IMR-90 (cell line): Measurements from ENCODE around the gene TRAPPC10. TPM values are rescaled to one million over a fixed set of nuclear protein-coding genes. Genes with fewer than 3 reads are reported as not detected.

ENCODE experiments used
- ATAC-seq: fragments of 200-7000 bp; cut with Tn5 transposase; 2 replicates; pipeline ENCODE4 v1.9.1; 2020; ENCODE audit warnings: low read depth, mild to moderate bottlenecking, moderate library complexity
- BruUV-seq: library from RNA; stranded (reverse); fragments of 400-500 nt; replicated peaks from 2 replicates; lab custom pipeline; 2021; lab: Mats Ljungman, UMichigan
- CTCF ChIA-PET: fragments of 300-600 bp; formaldehyde crosslinking; extraction: SDS; loops from one replicate; lab custom pipeline; 2021; ENCODE audit warnings: antibody characterized with exemption; lab: Yijun Ruan, JAX
- POLR2A ChIA-PET: fragments of 300-600 bp; sonication (Branson Sonifier 250); formaldehyde crosslinking; loops from one replicate; lab custom pipeline; 2022; ENCODE audit warnings: antibody characterized with exemption; ENCODE audit not compliant: unreplicated experiment; lab: Charles Lee
- DNase-seq: peaks from one replicate; pipeline ENCODE4 v3.0.0; 2013
- H2AFZ ChIP-seq: replicated peaks from 2 replicates; pipeline ENCODE3; 2013; ENCODE audit warnings: low read length, mild to moderate bottlenecking; ENCODE audit not compliant: poor library complexity
- H2AK5ac ChIP-seq: 2 replicates; pipeline ENCODE4 v1.6.1; 2013; ENCODE audit warnings: low read depth, low read length, inconsistent platforms
- H2AK9ac ChIP-seq: replicated peaks from 2 replicates; pipeline ENCODE3; 2013; ENCODE audit warnings: mild to moderate bottlenecking, low read depth, low read length, moderate library complexity; ENCODE audit not compliant: poor library complexity
- H2BK120ac ChIP-seq: 2 replicates; pipeline ENCODE4 v1.6.1; 2013; ENCODE audit warnings: low read depth, low read length, inconsistent platforms
- H2BK15ac ChIP-seq: 3 replicates; pipeline ENCODE4 v1.6.1; 2013; ENCODE audit warnings: low read depth, low read length, inconsistent platforms
- H2BK20ac ChIP-seq: 2 replicates; pipeline ENCODE4 v1.6.1; 2013; ENCODE audit warnings: low read depth, mild to moderate bottlenecking, inconsistent platforms, low read length, moderate library complexity
- H2BK5ac ChIP-seq: 2 replicates; pipeline ENCODE4 v1.6.1; 2013; ENCODE audit warnings: mild to moderate bottlenecking, low read depth, low read length, inconsistent platforms; ENCODE audit not compliant: poor library complexity, severe bottlenecking
- H3K14ac ChIP-seq: replicated peaks from 2 replicates; pipeline ENCODE4 v1.6.1; 2013; ENCODE audit warnings: low read depth, low read length, inconsistent platforms
- H3K18ac ChIP-seq: 2 replicates; pipeline ENCODE4 v1.6.1; 2013; ENCODE audit warnings: low read depth, low read length, control low read depth
- H3K23ac ChIP-seq: 2 replicates; pipeline ENCODE4 v1.6.1; 2013; ENCODE audit warnings: low read depth, low read length, inconsistent platforms
- H3K27ac ChIP-seq: 2 replicates; pipeline ENCODE4 v1.5.1; 2013; ENCODE audit warnings: mild to moderate bottlenecking, control low read depth, low read length; ENCODE audit not compliant: insufficient read depth
- H3K27me3 ChIP-seq: 2 replicates; pipeline ENCODE4 v1.6.1; 2013; ENCODE audit warnings: low read length; ENCODE audit not compliant: control insufficient read depth, insufficient read depth
- H3K36me3 ChIP-seq: 2 replicates; pipeline ENCODE4 v1.6.1; 2013; ENCODE audit warnings: low read length, mixed read lengths; ENCODE audit not compliant: control insufficient read depth, insufficient read depth
- H3K4ac ChIP-seq: 2 replicates; pipeline ENCODE4 v1.6.1; 2013; ENCODE audit warnings: low read depth, low read length, inconsistent platforms
- H3K4me1 ChIP-seq: 2 replicates; pipeline ENCODE4 v1.6.1; 2013; ENCODE audit warnings: low read length, mixed read lengths; ENCODE audit not compliant: control insufficient read depth, insufficient read depth
- H3K4me2 ChIP-seq: 2 replicates; pipeline ENCODE4 v1.6.1; 2013; ENCODE audit warnings: low read depth, mild to moderate bottlenecking, control low read depth, low read length, moderate library complexity
- H3K4me3 ChIP-seq: 2 replicates; pipeline ENCODE4 v1.5.1; 2013; ENCODE audit warnings: low read depth, mild to moderate bottlenecking, control low read depth, low read length, moderate library complexity; ENCODE audit not compliant: insufficient read depth
- H3K56ac ChIP-seq: 2 replicates; pipeline ENCODE4 v1.6.1; 2013; ENCODE audit warnings: low read length, inconsistent platforms; ENCODE audit not compliant: insufficient read depth; ENCODE audit errors: extremely low read depth
- H3K79me1 ChIP-seq, 2 experiments: 2 replicates each; pipeline ENCODE4 v1.6.1; 2013; ENCODE audit warnings: low read length in 2 of 2, inconsistent platforms in 1 of 2, low read depth in 1 of 2
- H3K9ac ChIP-seq: 2 replicates; pipeline ENCODE4 v1.6.1; 2013; ENCODE audit warnings: low read depth, low read length, control low read depth
- H3K9me1 ChIP-seq: 2 replicates; pipeline ENCODE4 v1.6.1; 2013; ENCODE audit warnings: low read length, inconsistent platforms; ENCODE audit not compliant: insufficient read depth
- H3K9me3 ChIP-seq: 2 replicates; pipeline ENCODE4 v1.6.1; 2013; ENCODE audit warnings: low read length; ENCODE audit not compliant: control insufficient read depth, insufficient read depth
- H4K20me1 ChIP-seq: 2 replicates; pipeline ENCODE4 v1.6.1; 2013; ENCODE audit warnings: low read length, inconsistent platforms; ENCODE audit not compliant: insufficient read depth
- H4K5ac ChIP-seq: 2 replicates; pipeline ENCODE4 v1.6.1; 2013; ENCODE audit warnings: mild to moderate bottlenecking, low read depth, low read length, control low read depth
- H4K8ac ChIP-seq, 2 experiments: 2 replicates each; pipeline ENCODE4 v1.6.1; 2013; ENCODE audit warnings: low read depth in 2 of 2, low read length in 2 of 2, control low read depth in 1 of 2, inconsistent platforms in 1 of 2
- H4K91ac ChIP-seq: 2 replicates; pipeline ENCODE4 v1.6.1; 2013; ENCODE audit warnings: low read depth, low read length, inconsistent platforms; ENCODE audit not compliant: insufficient read depth
- CHD1 ChIP-seq: IDR thresholded peaks from 2 replicates; pipeline ENCODE4 v1.6.1; 2012; ENCODE audit warnings: low read depth, low read length, improper control_type of control experiment
- CTCF ChIP-seq: conservative IDR thresholded peaks from 2 replicates; pipeline ENCODE4 v1.5.1; 2012; ENCODE audit warnings: mild to moderate bottlenecking, low read depth, low read length, improper control_type of control experiment
- ELK1 ChIP-seq: fragments of 150-350 bp; IDR thresholded peaks from 2 replicates; pipeline ENCODE4 v1.6.1; 2016; ENCODE audit warnings: low read depth, mild to moderate bottlenecking, low read length, moderate library complexity, borderline replicate concordance
- FOS ChIP-seq: fragments of 150-350 bp; IDR thresholded peaks from 2 replicates; pipeline ENCODE4 v1.6.1; 2016; ENCODE audit warnings: low read depth, low read length
- MAFK ChIP-seq: IDR thresholded peaks from 2 replicates; pipeline ENCODE4 v1.6.1; 2012; ENCODE audit warnings: low read depth, low read length, improper control_type of control experiment
- MAZ ChIP-seq: IDR thresholded peaks from 2 replicates; pipeline ENCODE4 v1.6.1; 2012; ENCODE audit warnings: low read depth, mild to moderate bottlenecking, low read length, improper control_type of control experiment, moderate library complexity, borderline replicate concordance
- MXI1 ChIP-seq: IDR thresholded peaks from 2 replicates; pipeline ENCODE4 v1.6.1; 2012; ENCODE audit warnings: low read depth, mild to moderate bottlenecking, low read length, moderate library complexity, borderline replicate concordance
- NFE2L2 ChIP-seq: fragments of 150-350 bp; IDR thresholded peaks from 2 replicates; pipeline ENCODE4 v1.6.1; 2016; ENCODE audit warnings: low read depth, mild to moderate bottlenecking, low read length
- POLR2A ChIP-seq: IDR thresholded peaks from 2 replicates; pipeline ENCODE4 v1.6.1; 2012; ENCODE audit warnings: mild to moderate bottlenecking, low read depth, low read length
- RAD21 ChIP-seq: IDR thresholded peaks from 2 replicates; pipeline ENCODE4 v1.6.1; 2012; ENCODE audit warnings: low read length, improper control_type of control experiment
- RCOR1 ChIP-seq: IDR thresholded peaks from 2 replicates; pipeline ENCODE4 v1.6.1; 2012; ENCODE audit warnings: mild to moderate bottlenecking, low read length, improper control_type of control experiment; ENCODE audit not compliant: insufficient replicate concordance
- RFX5 ChIP-seq: IDR thresholded peaks from 2 replicates; pipeline ENCODE4 v1.8.0; 2012; ENCODE audit warnings: low read depth, mild to moderate bottlenecking, low read length, moderate library complexity
- SMC3 ChIP-seq: fragments of 150-350 bp; IDR thresholded peaks from 2 replicates; pipeline ENCODE4 v1.6.1; 2016; ENCODE audit warnings: low read depth, mild to moderate bottlenecking, antibody characterized with exemption, low read length, moderate library complexity
- USF2 ChIP-seq: fragments of 150-350 bp; IDR thresholded peaks from 2 replicates; pipeline ENCODE4 v1.6.1; 2017; ENCODE audit warnings: mild to moderate bottlenecking, antibody characterized with exemption, low read length, low read depth
- WGBS, 2 experiments: methylation state at CpG; one replicate each; pipeline versions ENCODE4 v1.1.5 to v1.1.7; 2013; ENCODE audit warnings: missing lambda C conversion rate in 2 of 2; ENCODE audit not compliant: insufficient read length in 1 of 2; ENCODE audit errors: extremely low coverage in 2 of 2; 5-methylcytosine and 5-hydroxymethylcytosine counted together
- dilution Hi-C: fragments of 300-500 bp; cut with HindIII; formaldehyde crosslinking; loops from one replicate; pipeline ENCODE4 v1.14.3; 2018; ENCODE audit warnings: low sequenced_read_pairs; ENCODE audit not compliant: unreplicated experiment
- in situ Hi-C: fragments of 300-500 bp; cut with MboI; formaldehyde crosslinking; loops from 3 replicates; pipeline ENCODE4 v1.14.3; 2019; ENCODE audit warnings: low sequenced_read_pairs, inconsistent platforms, mixed read lengths
- intact Hi-C: fragments of 100-400 bp; cut with micrococcal nuclease; formaldehyde crosslinking; loops from 2 replicates; pipeline ENCODE4 v1.10.0; 2022
- polyA plus RNA-seq, 3 experiments: library from polyadenylated mRNA; depleted of rRNA; stranded (reverse); fragments of >200 nt; gene quantifications; 2 replicates each; pipeline ENCODE4 v1.2.3, GENCODE V29; 2012; ENCODE audit warnings: low replicate concordance in 1 of 3
- total RNA-seq: library from RNA; depleted of rRNA; stranded (reverse); fragments of >200 nt; gene quantifications from 2 replicates; pipeline ENCODE4 v1.2.3, GENCODE V29; 2012

TRAPPC10 gene
- total and polyA plus RNA-seq, 2 of the 4 experiments (the other 2 are of a cell fraction), result 17.8 to 18.1 TPM

- Histone ChIP-seq H3K27ac (no peak overlapping the region), H3K18ac (no peak overlapping the region), H4K8ac (no peak overlapping the region), H3K4me3 (no peak overlapping the region), H3K4ac (no peak overlapping the region), H3K4me1 (no peaks in the 10 kb centered on the region), H3K9ac (no peak overlapping the region), H3K79me1 (peaks cover 11 to 30% of the 10 kb centered on the region in 2 experiments; a peak in 3 of 4 replicates), H3K56ac (no peak overlapping the region), H2BK15ac (no peak overlapping the region), H2AFZ (no peak overlapping the region), H2BK5ac (no peak overlapping the region), H4K91ac (no peak overlapping the region), H3K27me3 (no peaks in the 10 kb centered on the region), H3K9me3 (no peaks in the 10 kb centered on the region), H3K9me1 (peaks cover 11% of the 10 kb centered on the region; the same call in 1 of the 2 replicates), H4K20me1 (peaks cover 4% of the 10 kb centered on the region; the same call in 1 of the 2 replicates), H3K36me3 (peaks cover 64% of the 10 kb centered on the region), H4K5ac (no peak overlapping the region), H2BK120ac (no peak overlapping the region), H2BK20ac (no peak overlapping the region), H3K4me2 (no peak overlapping the region), H3K23ac (no peak overlapping the region), H3K14ac (no peak overlapping the region), H2AK5ac (no peak overlapping the region), H2AK9ac (no peak overlapping the region)
- dilution Hi-C loops, result no loop called here
- DNase-seq (no peak), ATAC-seq (no peak)
- no peak for TF ChIP-seq FOS
- TF ChIP-seq CTCF, result no peak
- TF ChIP-seq SMC3, result no peak
- TF ChIP-seq RCOR1, result no peak
- TF ChIP-seq ELK1, result no peak
- TF ChIP-seq MAFK, result no peak
- TF ChIP-seq CHD1, result no peak
- no peak for TF ChIP-seq MXI1
- no peak for TF ChIP-seq NFE2L2
- no peak for TF ChIP-seq MAZ
- no peak for TF ChIP-seq RFX5
- no peak for TF ChIP-seq POLR2A
- TF ChIP-seq RAD21, result no peak
- no peak for TF ChIP-seq USF2
- ChIA-PET CTCF (no interaction called here), POLR2A (no interaction called here)
- intact Hi-C loops, result no loop called here
- in situ Hi-C loops, result no loop called here
- no TSS peak for BruUV-seq
- WGBS, 2 experiments, result 100% methylated on average over 10 of the region's 30 CpGs; no CpG with 5 or more reads in 1 of the 2 experiments
Measured at GRCh38 chr21:44089001-44089911, 77.1 kb downstream of the TRAPPC10 start.
